ENCODE data around the gene THAP7. TPM values are rescaled to one million over a fixed set of nuclear protein-coding genes. Genes with fewer than 3 reads are reported as not detected.

Gene THAP7
- total and polyA plus RNA-seq, 9 of the 15 experiments (the other 6 are each of a cell fraction or from before 2014, with no cell fraction given) = 7.9 to 263 (median 84.1) TPM

GRCh38 chr22:20967697-20968211 is 34.2 kb downstream of the THAP7 start (continued):
- 0 out of 2 replicates have a peak, but pooled peaks have one; percentile 31 for TF ChIP-seq THAP12 (CRISPR knock-in tag; IDR thresholded peaks at IDR 0.05)
- no peak for TF ChIP-seq CHAMP1 (IDR thresholded peaks at IDR 0.05)
- TF ChIP-seq ZFPM2 (CRISPR knock-in tag; IDR thresholded peaks at IDR 0.05) = no peak
- no peak for TF ChIP-seq NCOA6 (IDR thresholded peaks at IDR 0.05)
- no peak for TF ChIP-seq ZNF511 (CRISPR knock-in tag; IDR thresholded peaks at IDR 0.05)
- TF ChIP-seq ZNF766 (CRISPR knock-in tag; conservative IDR thresholded peaks at IDR 0.05) = no peak
- TF ChIP-seq ZHX1 (conservative IDR thresholded peaks at IDR 0.05; ENCODE audit: low read length) = no peak
- TF ChIP-seq FUS (optimal IDR thresholded peaks at IDR 0.05; ENCODE audit: low read depth, low read length) = no peak
- no peak for TF ChIP-seq SMARCB1 (IDR thresholded peaks at IDR 0.05; ENCODE audit: insufficient read length, low read depth)
- no peak for TF ChIP-seq ELK3 (CRISPR knock-in tag; IDR thresholded peaks at IDR 0.05)
- TF ChIP-seq, protein P1, sequence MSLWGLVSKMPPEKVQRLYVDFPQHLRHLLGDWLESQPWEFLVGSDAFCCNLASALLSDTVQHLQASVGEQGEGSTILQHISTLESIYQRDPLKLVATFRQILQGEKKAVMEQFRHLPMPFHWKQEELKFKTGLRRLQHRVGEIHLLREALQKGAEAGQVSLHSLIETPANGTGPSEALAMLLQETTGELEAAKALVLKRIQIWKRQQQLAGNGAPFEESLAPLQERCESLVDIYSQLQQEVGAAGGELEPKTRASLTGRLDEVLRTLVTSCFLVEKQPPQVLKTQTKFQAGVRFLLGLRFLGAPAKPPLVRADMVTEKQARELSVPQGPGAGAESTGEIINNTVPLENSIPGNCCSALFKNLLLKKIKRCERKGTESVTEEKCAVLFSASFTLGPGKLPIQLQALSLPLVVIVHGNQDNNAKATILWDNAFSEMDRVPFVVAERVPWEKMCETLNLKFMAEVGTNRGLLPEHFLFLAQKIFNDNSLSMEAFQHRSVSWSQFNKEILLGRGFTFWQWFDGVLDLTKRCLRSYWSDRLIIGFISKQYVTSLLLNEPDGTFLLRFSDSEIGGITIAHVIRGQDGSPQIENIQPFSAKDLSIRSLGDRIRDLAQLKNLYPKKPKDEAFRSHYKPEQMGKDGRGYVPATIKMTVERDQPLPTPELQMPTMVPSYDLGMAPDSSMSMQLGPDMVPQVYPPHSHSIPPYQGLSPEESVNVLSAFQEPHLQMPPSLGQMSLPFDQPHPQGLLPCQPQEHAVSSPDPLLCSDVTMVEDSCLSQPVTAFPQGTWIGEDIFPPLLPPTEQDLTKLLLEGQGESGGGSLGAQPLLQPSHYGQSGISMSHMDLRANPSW (CRISPR knock-in tag; IDR thresholded peaks at IDR 0.05) = no peak
- no peak for TF ChIP-seq EP300 (IDR thresholded peaks at IDR 0.05; ENCODE audit: low read length)
- TF ChIP-seq PCBP1 (IDR thresholded peaks at IDR 0.05; ENCODE audit: low read depth, low read length, poor library complexity, severe bottlenecking) = no peak
- no peak for TF ChIP-seq ZBTB2 (IDR thresholded peaks at IDR 0.05)
